ENCODE results near the gene HSFX2.
"Not testable (repeated sequence)": the region's sequence is repeated elsewhere in the genome, so short reads cannot be mapped to it uniquely, and the experiment has no call there.

The HSFX2 gene

DNA sequence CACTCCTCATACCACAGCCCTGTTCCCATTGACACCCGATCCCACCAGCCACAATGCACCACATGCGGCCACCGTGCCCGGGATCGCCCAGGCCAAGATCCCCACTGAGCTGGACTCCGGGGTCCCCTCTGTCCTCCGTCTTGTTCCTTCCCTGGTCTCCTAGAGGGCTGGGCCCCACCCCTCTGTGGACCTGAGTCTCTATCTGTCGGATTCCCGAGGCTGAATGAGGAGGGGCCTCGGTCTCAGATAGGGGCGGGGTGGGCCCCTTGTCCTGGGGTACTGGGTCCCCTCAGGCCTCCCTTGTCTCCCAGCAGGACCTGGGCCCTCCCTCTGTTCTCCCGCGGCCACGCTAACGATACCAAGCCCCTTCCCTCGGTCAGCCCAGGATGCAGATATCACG lies 9.5 kb downstream of the HSFX2 start:
- DNase-seq, result not testable (repeated sequence)

DNA sequence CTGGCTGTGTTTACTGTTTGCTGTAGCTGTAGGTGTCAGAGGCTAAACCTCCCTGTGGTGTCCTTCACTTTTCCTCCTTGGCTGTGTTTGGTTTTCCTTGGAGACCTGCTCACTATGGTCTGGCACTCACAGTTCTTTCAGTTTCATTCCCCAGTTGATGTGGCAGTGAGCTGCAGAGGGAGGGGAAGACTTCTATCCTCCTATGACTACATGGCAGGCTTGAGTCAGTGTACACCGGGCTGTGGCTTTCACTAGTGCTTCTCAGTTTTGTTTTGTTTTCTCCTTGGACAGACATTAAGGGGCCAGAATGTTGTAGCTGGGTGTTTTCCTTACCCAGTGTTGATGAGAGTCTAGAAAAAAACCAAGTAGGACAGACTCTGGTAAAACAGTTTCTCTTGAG lies 21.7 kb downstream of the HSFX2 start:
- DNase-seq, result not testable (repeated sequence)

DNA sequence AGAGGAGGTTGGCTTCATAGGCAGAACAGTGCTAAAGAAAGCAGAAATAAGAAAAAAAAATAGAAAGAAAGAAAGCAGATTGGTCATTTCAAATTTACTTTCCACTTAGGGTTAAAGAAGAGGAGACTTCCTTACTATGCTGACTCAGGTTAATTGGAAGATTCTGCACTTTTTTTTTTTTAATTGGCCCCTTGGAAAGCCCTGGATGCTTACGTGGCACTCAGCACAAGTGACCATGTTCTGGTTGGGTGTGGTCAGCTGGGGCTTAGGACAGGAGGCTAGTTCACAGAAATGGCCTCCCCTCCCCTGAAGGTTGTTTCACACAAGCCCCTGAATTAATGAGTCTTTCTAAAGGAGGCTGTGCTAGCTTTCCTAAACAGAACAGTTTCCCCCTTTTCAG lies 22.4 kb downstream of the HSFX2 start:
- no peak for DNase-seq

DNA sequence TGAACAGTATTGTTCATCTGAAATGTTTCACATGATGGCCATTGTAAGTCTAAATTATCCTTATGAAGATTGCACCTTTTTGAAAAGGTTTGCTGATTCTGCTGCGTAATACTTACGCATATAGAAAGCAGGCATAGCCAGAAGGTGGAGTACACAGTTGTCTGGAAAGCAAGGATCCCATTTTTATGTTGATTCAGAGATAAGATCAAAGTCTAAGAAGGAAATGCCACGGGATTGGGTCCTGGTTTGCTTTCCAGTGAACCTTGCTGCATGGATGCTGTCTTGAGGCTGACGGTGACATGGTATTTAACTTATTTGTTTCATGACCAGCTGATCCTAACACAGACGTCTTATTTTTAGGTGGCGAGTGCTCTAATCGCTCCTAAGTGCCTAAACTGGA lies 23.3 kb downstream of the HSFX2 start:
- DNase-seq, result no peak

DNA sequence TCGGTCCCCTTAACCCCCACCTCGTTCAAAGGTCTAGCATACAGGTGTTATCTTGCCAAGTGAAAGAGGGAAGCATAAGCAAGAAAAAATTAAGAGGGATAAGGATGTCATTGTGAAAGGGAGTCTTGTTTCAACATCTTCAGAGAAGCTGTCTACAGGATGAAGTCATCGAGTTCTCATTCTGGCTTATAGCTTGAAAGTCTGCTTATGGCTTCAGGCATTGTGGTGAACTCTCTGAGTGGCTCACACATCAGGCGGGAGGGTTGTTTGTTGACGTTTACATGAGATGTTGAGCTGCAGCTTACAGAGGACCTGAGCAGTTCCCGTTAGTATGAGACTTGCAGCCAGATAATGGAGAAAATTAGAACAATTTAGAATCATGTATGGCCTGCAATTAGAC lies 24.4 kb downstream of the HSFX2 start:
- DNase-seq, result no peak

DNA sequence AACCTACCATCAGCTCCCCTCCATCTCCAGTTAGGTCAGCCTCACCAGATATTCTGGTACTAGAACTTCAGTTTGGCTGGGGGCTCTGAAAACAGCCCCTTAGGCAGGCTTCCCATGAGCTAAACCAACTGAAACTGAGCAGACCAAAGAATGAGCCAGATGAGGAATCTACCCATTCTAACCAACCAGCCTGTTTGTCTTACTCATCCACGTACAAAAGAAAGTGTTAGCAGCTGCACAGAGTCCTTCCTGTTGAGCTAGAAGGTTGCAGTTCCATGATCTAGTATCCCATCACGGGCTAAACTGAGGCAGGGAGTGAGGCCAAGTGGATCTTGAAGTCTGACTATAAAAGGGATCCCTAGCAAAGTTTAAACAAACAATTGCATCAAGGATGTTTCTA lies 25.3 kb downstream of the HSFX2 start:
- no peak for DNase-seq

DNA sequence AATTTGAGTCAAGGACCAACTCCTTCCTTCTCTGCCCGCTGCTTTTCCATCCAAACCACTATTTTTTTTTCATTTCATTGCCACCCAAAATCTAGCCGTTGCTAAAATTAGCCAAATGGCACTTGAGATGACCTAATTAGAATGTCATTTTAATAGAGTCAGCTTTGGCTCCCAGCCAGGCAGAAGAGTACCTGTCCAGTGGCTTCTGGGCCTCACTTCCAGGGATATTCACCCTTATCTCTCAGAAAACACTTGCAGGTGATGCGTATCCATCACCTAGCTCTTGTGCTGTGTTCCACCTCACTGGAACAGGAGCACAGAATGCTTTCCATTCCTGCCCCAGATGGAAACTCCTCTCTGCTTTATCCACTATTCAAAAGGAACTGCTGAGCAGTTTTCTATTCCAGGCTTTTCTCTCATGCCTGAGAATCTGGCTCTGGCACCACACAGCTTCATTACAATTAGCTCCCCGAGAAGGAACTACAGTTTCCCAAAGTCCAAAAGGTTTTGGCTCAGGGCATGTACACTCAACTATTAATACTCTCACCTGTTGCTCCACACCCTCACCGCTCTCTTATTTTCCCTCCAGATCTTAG lies 26.3 kb downstream of the HSFX2 start:
- no peak for DNase-seq

GRCh38 chrX:149567621-149568417 lies 27.3 kb downstream of the HSFX2 start:
- no peak for DNase-seq

DNA sequence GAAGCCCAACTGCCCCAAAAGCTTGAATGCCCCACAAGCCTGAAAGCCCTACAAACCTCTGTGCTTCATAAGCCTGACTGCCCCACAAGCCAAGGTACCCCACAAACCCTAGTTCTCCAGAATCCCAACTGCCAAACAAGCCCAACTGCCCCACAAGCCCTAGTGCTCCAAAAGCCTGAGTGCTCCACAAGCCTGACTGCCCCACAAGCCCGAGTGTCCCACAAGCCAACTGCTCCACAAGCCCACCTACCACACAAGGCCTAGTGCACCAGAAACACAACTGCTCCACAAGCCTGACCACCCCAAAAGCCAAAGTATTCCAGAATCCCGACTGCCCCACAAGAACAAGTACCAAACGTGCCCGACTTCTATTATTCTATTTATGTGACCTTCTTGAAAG lies 31.8 kb downstream of the HSFX2 start:
- no peak for DNase-seq

DNA sequence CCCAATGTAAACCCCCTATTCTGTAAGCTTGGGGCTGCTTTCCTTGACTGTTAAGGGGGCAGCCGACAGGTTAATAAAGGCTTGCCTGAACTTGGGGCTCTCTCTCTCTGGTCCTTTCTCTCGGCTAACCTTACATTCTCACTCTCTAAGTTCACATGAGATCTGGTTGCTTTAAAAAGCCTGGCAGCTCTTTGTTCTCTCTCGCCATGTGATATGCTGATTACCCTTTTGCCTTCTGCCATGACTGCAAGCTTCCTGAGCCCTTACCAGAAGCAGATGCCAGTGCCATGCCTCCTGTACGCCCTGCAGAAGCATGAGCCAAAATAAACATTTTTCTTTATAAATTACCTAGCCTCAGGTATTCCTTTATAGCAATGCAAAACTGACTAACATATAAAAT lies 39.9 kb downstream of the HSFX2 start:
- DNase-seq, result not testable (repeated sequence)

- DNase-seq, result not testable (repeated sequence)
Observed at GRCh38 chrX:149551939-149552248, 43.2 kb downstream of the HSFX2 start.

GRCh38 chrX:149551245-149551938 lies 43.7 kb downstream of the HSFX2 start:
- not testable (repeated sequence) for DNase-seq

DNA sequence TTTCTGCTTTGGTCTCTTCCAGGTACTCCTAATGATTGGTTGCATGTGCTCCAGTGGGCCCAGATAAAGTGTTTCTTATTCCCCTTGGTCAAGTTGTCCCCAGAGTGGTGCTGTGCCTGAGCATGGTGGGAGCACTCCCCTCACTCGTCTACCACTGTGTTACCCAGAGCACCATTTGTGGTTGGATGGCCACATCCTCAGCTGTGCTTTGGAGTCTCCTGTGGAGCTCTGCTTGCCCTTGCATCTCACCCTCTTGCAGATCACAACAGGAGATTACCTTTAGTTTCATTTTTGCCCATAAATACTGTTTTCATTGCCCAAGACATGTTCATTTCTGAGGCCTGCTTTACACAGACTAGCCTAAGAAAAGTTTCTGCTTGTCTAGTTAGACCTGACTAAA lies 44.7 kb downstream of the HSFX2 start:
- DNase-seq, result not testable (repeated sequence)

GRCh38 chrX:149549701-149550100 lies 45.4 kb downstream of the HSFX2 start, which contains the start of gene HSFX3:
Gene HSFX3 (minus strand): TSS chrX:149549924. CDS start chrX:149549852, 72 bp downstream.
- DNase-seq, result not testable (repeated sequence)

DNA sequence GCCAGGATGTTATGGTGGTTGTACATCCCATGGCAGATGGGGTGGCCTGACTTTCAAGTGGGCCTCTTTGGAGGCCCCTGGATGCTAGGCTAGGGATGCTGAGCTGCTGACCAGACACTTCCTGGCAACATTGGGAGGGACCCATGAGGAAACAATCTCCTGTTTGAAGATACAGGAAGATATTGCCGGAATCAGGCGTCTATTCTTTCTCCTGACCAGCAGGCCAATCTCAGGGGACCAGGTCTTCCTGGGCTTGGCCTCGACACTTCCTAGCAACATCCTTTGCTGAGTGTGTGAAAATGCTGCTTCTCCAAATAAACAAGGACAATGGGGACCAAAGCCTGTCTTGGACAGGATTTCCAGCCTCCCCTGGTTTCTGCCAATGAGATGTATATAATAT lies 47.3 kb downstream of the HSFX2 start:
- not testable (repeated sequence) for DNase-seq

- DNase-seq, result not testable (repeated sequence)
Observed at GRCh38 chrX:149546962-149547361, 48.2 kb downstream of the HSFX2 start.

DNA sequence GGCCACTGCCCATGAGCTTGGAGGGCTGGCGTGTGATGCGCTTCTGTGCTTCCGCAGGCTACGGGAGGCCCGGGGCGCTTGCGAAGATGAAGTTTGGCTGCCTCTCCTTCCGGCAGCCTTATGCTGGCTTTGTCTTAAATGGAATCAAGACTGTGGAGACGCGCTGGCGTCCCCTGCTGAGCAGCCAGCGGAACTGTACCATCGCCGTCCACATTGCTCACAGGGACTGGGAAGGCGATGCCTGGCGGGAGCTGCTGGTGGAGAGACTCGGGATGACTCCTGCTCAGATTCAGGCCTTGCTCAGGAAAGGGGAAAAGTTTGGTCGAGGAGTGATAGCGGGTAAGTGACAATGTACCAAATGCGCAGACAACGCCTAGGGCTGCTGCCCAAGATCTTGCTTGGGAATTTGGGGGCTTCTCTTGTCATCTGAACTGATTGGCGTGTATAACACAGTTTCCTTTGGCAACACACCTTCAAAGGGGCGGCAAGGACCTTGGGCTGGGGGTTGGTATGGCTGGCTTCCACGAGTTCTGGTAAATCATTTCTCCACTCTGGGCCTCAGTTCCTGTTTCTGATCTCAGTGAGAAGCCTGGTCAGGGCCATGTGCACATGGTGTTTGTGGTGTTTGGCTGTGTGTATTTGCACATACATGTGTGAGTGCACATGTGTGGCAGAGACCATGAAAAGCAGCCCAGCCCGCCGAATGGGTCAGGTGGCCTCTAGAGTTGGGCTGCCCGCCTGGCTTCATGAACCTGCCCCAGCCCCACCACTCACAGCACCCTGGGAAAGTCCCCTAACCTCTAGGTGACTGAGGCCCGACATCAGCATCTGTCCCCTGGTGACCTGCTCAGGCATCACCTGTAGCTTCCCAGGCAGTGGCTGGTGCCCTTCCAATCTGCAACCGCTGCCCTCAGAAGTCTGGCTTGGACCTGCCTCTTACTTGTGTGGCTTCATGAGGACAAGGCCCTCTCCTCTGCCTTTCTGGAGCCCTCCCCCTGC lies 49.3 kb downstream of the HSFX2 start:
- not testable (repeated sequence) for DNase-seq
